ENCODE results near the gene TMCC2.

Gene TMCC2

GRCh38 chr1:205239078-205239477 lies 11.3 kb downstream of the TMCC2 start:
- FAIRE-seq (no peak), DNase-seq (ENCODE audit: low spot score) (no peak)

- DNase-seq (ENCODE audit: low spot score): no peak
- FAIRE-seq: no peak
Measured at GRCh38 chr1:205240118-205240517, 12.4 kb downstream of the TMCC2 start.

GRCh38 chr1:205240569-205240968 lies 12.8 kb downstream of the TMCC2 start:
- no peak for DNase-seq (ENCODE audit: low spot score)
- FAIRE-seq: no peak

GRCh38 chr1:205241366-205242030 lies 13.8 kb downstream of the TMCC2 start:
- DNase-seq (ENCODE audit: low spot score): no peak
- no peak for FAIRE-seq

GRCh38 chr1:205243350-205244191 lies 15.8 kb downstream of the TMCC2 start:
- FAIRE-seq (no peak), DNase-seq (ENCODE audit: low spot score) (no peak)

- FAIRE-seq (no peak), DNase-seq (ENCODE audit: low spot score) (no peak)
Measured at GRCh38 chr1:205244384-205244783, 16.6 kb downstream of the TMCC2 start.

- FAIRE-seq (no peak), DNase-seq (ENCODE audit: low spot score) (no peak)
Measured at GRCh38 chr1:205245096-205245495, 17.4 kb downstream of the TMCC2 start.

- FAIRE-seq (no peak), DNase-seq (ENCODE audit: low spot score) (no peak)
Measured at GRCh38 chr1:205246351-205247119, 18.8 kb downstream of the TMCC2 start.

GRCh38 chr1:205247130-205247921 lies 19.6 kb downstream of the TMCC2 start:
- DNase-seq (ENCODE audit: low spot score) (no peak), FAIRE-seq (no peak)

GRCh38 chr1:205248793-205249601 lies 21.3 kb downstream of the TMCC2 start:
- no peak for FAIRE-seq
- no peak for DNase-seq (ENCODE audit: low spot score)

GRCh38 chr1:205249651-205250050 lies 21.9 kb downstream of the TMCC2 start:
- no peak for FAIRE-seq

GRCh38 chr1:205250699-205251098 lies 23.0 kb downstream of the TMCC2 start:
- DNase-seq (ENCODE audit: low spot score) (no peak), FAIRE-seq (no peak)

More at GRCh38 chr1:205249651-205250050, 21.9 kb downstream of the TMCC2 start:
- no peak for DNase-seq (ENCODE audit: low spot score)

- FAIRE-seq (no peak), DNase-seq (ENCODE audit: low spot score) (no peak)
Measured at GRCh38 chr1:205251576-205251975, 23.8 kb downstream of the TMCC2 start.

- FAIRE-seq (no peak), DNase-seq (ENCODE audit: low spot score) (peak; percentile 64)
Measured at GRCh38 chr1:205255941-205256780, 28.4 kb downstream of the TMCC2 start.

- no peak for FAIRE-seq
- no peak for DNase-seq (ENCODE audit: low spot score)
Measured at GRCh38 chr1:205256951-205257625, 29.3 kb downstream of the TMCC2 start.

- FAIRE-seq (no peak), DNase-seq (ENCODE audit: low spot score) (no peak)
Measured at GRCh38 chr1:205257735-205258134, 30.0 kb downstream of the TMCC2 start.

- FAIRE-seq (no peak), DNase-seq (ENCODE audit: low spot score) (peak; percentile 17)
Measured at GRCh38 chr1:205258261-205258691, 30.5 kb downstream of the TMCC2 start.

GRCh38 chr1:205258719-205259118 lies 31.0 kb downstream of the TMCC2 start:
- FAIRE-seq (no peak), DNase-seq (ENCODE audit: low spot score) (peak; percentile 56)

GRCh38 chr1:205259324-205259832 lies 31.6 kb downstream of the TMCC2 start:
- DNase-seq (ENCODE audit: low spot score): no peak
- FAIRE-seq: no peak

Data from RCC 7860 (cell line).